ENCODE data around the gene TMEM123.

The TMEM123 gene

DNA sequence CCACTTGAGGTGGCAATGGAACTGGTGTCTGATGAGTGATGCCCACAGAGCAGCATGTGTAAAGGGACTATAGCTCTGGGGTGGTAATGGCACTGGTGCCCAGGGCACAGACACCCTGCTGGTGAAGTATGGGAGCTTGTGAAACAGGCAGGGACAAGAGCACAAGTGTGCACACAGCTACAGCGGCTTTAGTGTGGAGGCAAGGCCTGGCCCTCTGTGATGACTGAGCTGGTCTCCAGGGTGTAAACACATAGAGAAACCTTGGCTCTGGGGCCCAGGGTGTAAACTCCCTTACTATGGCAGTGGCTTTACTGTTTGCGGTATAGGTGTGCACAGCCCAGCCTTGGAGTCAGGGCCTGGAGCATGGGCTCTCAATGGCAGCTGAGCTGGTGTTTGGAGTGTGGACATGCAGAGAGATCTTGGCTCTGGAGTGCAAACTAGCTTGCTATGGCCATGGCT is 59.3 kb downstream of the TMEM123 start:
- Histone ChIP-seq H3K79me2 (ENCODE audit: insufficient read depth, low read length) (no peaks in the 10 kb centered on the region), H3K27me3 (ENCODE audit: insufficient read depth, low read length) (no peaks in the 10 kb centered on the region), H3K36me3 (ENCODE audit: insufficient read depth, low read length) (peaks cover 63% of the 10 kb centered on the region), H3K9me2 (ENCODE audit: low read depth, low read length) (no peaks in the 10 kb centered on the region), H3F3A (ENCODE audit: insufficient read depth, low read length) (no peaks in the 10 kb centered on the region), H3K4me2 (ENCODE audit: low read length) (no peak overlapping the region), H3K27ac (ENCODE audit: low read depth, low read length, poor library complexity, severe bottlenecking) (peak overlapping the region; percentile 70), H2AFZ (ENCODE audit: low read length) (no peak overlapping the region), H3K9me3 (ENCODE audit: low read length) (no peaks in the 10 kb centered on the region), H3K4me1 (ENCODE audit: insufficient read depth, low read length, severe bottlenecking) (peaks cover 40% of the 10 kb centered on the region), H3K4me3 (ENCODE audit: low read depth, low read length, poor library complexity, severe bottlenecking) (no peak overlapping the region), H3K9ac (ENCODE audit: low read length) (no peak overlapping the region), H4K20me1 (ENCODE audit: insufficient read depth, low read length) (no peaks in the 10 kb centered on the region)
- TF ChIP-seq EZH2 (IDR thresholded peaks at IDR 0.05; ENCODE audit: borderline replicate concordance, low read length) = no peak
- TF ChIP-seq, protein P1, sequence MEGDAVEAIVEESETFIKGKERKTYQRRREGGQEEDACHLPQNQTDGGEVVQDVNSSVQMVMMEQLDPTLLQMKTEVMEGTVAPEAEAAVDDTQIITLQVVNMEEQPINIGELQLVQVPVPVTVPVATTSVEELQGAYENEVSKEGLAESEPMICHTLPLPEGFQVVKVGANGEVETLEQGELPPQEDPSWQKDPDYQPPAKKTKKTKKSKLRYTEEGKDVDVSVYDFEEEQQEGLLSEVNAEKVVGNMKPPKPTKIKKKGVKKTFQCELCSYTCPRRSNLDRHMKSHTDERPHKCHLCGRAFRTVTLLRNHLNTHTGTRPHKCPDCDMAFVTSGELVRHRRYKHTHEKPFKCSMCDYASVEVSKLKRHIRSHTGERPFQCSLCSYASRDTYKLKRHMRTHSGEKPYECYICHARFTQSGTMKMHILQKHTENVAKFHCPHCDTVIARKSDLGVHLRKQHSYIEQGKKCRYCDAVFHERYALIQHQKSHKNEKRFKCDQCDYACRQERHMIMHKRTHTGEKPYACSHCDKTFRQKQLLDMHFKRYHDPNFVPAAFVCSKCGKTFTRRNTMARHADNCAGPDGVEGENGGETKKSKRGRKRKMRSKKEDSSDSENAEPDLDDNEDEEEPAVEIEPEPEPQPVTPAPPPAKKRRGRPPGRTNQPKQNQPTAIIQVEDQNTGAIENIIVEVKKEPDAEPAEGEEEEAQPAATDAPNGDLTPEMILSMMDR (IDR thresholded peaks at IDR 0.05; ENCODE audit: low read length) = 0 out of 2 replicates have a peak, but pooled peaks have one; percentile 9

DNA sequence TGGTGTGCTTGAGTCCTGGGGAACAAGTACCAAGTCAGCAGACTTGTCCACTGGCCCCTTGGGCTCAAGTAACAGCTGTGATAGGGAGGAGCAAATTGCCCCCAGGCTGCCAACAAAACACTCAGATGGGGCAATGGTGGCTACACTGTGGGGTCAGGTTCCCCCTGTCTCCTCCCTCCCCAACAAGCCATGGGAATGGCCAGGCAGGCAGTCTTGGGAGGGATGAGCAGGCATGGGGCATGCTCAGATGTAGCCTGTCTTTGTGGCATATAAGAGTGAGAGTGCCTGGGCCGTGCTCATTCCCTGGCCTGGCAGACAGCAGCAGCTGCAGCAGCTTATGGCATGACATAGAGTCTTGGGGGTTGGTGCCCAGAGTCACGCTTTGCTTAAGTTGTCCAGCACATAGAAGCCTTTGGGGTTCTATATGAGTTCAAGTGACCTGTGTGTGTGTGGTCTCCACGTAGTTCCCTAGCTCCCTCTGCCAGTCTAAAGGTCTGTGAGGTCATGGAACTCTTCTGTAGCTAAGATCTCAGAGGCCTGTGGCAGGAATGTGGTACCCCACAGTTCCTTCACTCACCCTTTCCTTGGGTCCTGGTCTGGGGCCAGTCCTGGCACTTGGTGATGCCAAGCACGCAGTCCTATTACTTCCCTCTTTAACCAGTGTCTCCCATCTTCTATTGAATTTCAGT is 60.9 kb downstream of the TMEM123 start:
- H3F3A ChIP-seq (ENCODE audit: insufficient read depth, low read length) = no peaks in the 10 kb centered on the region
- peak overlapping the region; percentile 32 for H3K27ac ChIP-seq (ENCODE audit: low read depth, low read length, poor library complexity, severe bottlenecking)
- H3K36me3 ChIP-seq (ENCODE audit: insufficient read depth, low read length) = peaks cover 64% of the 10 kb centered on the region

DNA sequence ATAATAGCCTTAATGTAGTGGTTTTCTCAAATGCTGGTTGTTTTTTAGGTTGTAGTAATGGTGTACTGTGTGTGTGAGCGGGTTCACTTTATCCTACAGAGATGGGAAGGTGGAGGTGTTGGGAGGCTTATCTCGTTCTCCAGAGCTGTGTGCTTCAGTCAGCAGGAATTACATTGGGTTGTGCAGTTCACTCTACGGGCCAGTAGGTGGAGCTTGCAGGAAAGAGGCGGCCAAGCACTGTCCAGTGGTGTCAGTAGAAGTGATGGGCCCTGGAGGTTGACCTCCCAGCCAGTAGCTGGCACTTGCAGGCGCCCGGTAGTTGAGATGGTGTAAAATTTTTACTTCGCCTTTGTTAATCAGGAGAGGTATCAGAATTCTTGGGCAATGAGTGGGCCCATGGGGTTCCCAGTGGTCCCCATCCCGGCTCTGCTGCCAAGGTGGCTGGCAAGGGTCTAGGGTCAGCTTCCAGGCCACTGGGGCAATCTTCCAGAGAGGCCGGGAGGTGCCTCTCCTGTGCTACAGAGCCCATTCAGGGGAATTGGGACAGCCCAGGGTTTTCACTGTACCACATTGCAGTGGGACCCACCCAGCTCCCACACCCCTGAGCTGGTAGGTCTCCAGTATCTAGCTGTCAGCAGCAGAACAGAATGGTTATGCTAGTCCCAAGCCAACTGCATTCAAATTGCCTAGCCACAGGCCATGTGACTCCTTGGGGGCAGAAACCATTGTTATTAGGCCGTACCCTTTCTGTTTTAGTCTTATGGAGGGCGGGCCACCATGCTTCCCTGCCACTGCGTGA is 61.7 kb downstream of the TMEM123 start:
- no peaks in the 10 kb centered on the region for H3K79me2 ChIP-seq (ENCODE audit: insufficient read depth, low read length)
- no peak overlapping the region for H3K4me2 ChIP-seq (ENCODE audit: low read length)
- peaks cover 22% of the 10 kb centered on the region for H3K4me1 ChIP-seq (ENCODE audit: insufficient read depth, low read length, severe bottlenecking)
- H3K27me3 ChIP-seq (ENCODE audit: insufficient read depth, low read length) = no peaks in the 10 kb centered on the region
- no peak overlapping the region for H2AFZ ChIP-seq (ENCODE audit: low read length)
- H3K27ac ChIP-seq (ENCODE audit: low read depth, low read length, poor library complexity, severe bottlenecking) = peak overlapping the region; percentile 16
- no peaks in the 10 kb centered on the region for H3K9me3 ChIP-seq (ENCODE audit: low read length)
- H4K20me1 ChIP-seq (ENCODE audit: insufficient read depth, low read length) = no peaks in the 10 kb centered on the region
- no peak overlapping the region for H3K9ac ChIP-seq (ENCODE audit: low read length)
- 0 out of 2 replicates have a peak, but pooled peaks cover 3% of the 10 kb centered on the region for H3F3A ChIP-seq (ENCODE audit: insufficient read depth, low read length)
- TF ChIP-seq EZH2 (IDR thresholded peaks at IDR 0.05; ENCODE audit: borderline replicate concordance, low read length) = no peak
- TF ChIP-seq, protein P1 (IDR thresholded peaks at IDR 0.05; ENCODE audit: low read length) = peak; percentile 93
- H3K4me3 ChIP-seq (ENCODE audit: low read depth, low read length, poor library complexity, severe bottlenecking) = no peak overlapping the region
- H3K9me2 ChIP-seq (ENCODE audit: low read depth, low read length) = no peaks in the 10 kb centered on the region
- peaks cover 64% of the 10 kb centered on the region for H3K36me3 ChIP-seq (ENCODE audit: insufficient read depth, low read length)

More for the DNA sequence above, 60.9 kb downstream of the TMEM123 start:
- no peak overlapping the region for H3K4me3 ChIP-seq (ENCODE audit: low read depth, low read length, poor library complexity, severe bottlenecking)
- H4K20me1 ChIP-seq (ENCODE audit: insufficient read depth, low read length) = no peaks in the 10 kb centered on the region
- H3K79me2 ChIP-seq (ENCODE audit: insufficient read depth, low read length) = no peaks in the 10 kb centered on the region
- no peak overlapping the region for H3K9ac ChIP-seq (ENCODE audit: low read length)
- no peaks in the 10 kb centered on the region for H3K27me3 ChIP-seq (ENCODE audit: insufficient read depth, low read length)
- H3K4me2 ChIP-seq (ENCODE audit: low read length) = no peak overlapping the region
- no peak overlapping the region for H2AFZ ChIP-seq (ENCODE audit: low read length)
- H3K4me1 ChIP-seq (ENCODE audit: insufficient read depth, low read length, severe bottlenecking) = peaks cover 30% of the 10 kb centered on the region
- no peaks in the 10 kb centered on the region for H3K9me2 ChIP-seq (ENCODE audit: low read depth, low read length)
- H3K9me3 ChIP-seq (ENCODE audit: low read length) = no peaks in the 10 kb centered on the region
- TF ChIP-seq EZH2 (IDR thresholded peaks at IDR 0.05; ENCODE audit: borderline replicate concordance, low read length) = no peak
- TF ChIP-seq, protein P1 (IDR thresholded peaks at IDR 0.05; ENCODE audit: low read length) = no peak

Measured in OCI-LY1 (cell line).